Fibroblast of peridontal ligament (primary cell): ENCODE data around the gene SYPL1.

ENCODE experiments used
- DNase-seq: peaks from one replicate; pipeline ENCODE4 v3.0.0-alpha.2; 2010; ENCODE audit errors: extremely low read depth

The SYPL1 gene

GRCh38 chr7:106121189-106121810 lies 9.2 kb upstream of the SYPL1 start:
- DNase-seq = no peak

GRCh38 chr7:106120500-106120899 lies 8.4 kb upstream of the SYPL1 start:
- DNase-seq = no peak

GRCh38 chr7:106119719-106120118 lies 7.6 kb upstream of the SYPL1 start:
- DNase-seq = no peak

GRCh38 chr7:106117786-106118544 lies 5.9 kb upstream of the SYPL1 start:
- no peak for DNase-seq

- no peak for DNase-seq
Measured at GRCh38 chr7:106116161-106116704, 4.1 kb upstream of the SYPL1 start.

GRCh38 chr7:106114716-106115383 lies 2.7 kb upstream of the SYPL1 start:
- DNase-seq = no peak

GRCh38 chr7:106112972-106113421 lies 885 bp upstream of the SYPL1 start:
- no peak for DNase-seq

- no peak for DNase-seq
Measured at GRCh38 chr7:106111655-106112117, 426 bp downstream of the SYPL1 start.

- DNase-seq = peak; percentile 55
Measured at GRCh38 chr7:106110885-106111654, 1.0 kb downstream of the SYPL1 start.

- peak; percentile 20 for DNase-seq
Measured at GRCh38 chr7:106110238-106110560, 1.9 kb downstream of the SYPL1 start.

GRCh38 chr7:106109521-106110237 lies 2.4 kb downstream of the SYPL1 start:
- DNase-seq = no peak

- DNase-seq = peak; percentile 60
Measured at GRCh38 chr7:106108991-106109390, 3.1 kb downstream of the SYPL1 start.

GRCh38 chr7:106104721-106105260 lies 7.3 kb downstream of the SYPL1 start:
- DNase-seq = no peak

GRCh38 chr7:106102387-106102966 lies 9.6 kb downstream of the SYPL1 start:
- no peak for DNase-seq

- peak; percentile 20 for DNase-seq
Measured at GRCh38 chr7:106101726-106102125, 10.4 kb downstream of the SYPL1 start.

- DNase-seq = no peak
Measured at GRCh38 chr7:106100863-106101629, 11.1 kb downstream of the SYPL1 start.

- no peak for DNase-seq
Measured at GRCh38 chr7:106099539-106099938, 12.6 kb downstream of the SYPL1 start.

- no peak for DNase-seq
Measured at GRCh38 chr7:106098889-106099288, 13.2 kb downstream of the SYPL1 start.

- DNase-seq = no peak
Measured at GRCh38 chr7:106095634-106096033, 16.5 kb downstream of the SYPL1 start.

- no peak for DNase-seq
Measured at GRCh38 chr7:106094780-106095179, 17.3 kb downstream of the SYPL1 start.
